ENCODE measurements around the gene NRCAM. TPM values are rescaled to one million over a fixed set of nuclear protein-coding genes. Genes with fewer than 3 reads are reported as not detected.

NRCAM gene
- total RNA-seq, 1 donor from 2014 or later, result 11.0 TPM

DNA sequence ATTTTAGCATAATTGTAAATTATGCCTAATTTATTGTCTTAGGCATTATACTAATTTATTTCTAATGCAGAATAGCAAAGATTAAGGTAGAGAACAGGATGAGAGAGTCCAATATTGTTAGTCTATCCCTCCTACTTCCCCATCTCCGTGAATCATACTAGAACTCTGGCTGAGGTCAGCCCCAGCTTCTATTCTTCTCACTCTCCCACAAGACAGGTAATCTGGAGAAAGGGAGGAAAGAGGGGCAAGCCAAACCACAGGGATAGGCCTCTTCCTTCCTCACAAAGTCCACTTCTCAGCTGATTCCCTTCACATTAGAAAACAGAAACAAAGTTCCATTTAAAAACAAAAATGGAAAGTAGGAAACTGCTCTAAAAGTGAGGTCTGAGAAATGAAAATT lies 208.6 kb downstream of the NRCAM start:
- no peak for DNase-seq (ENCODE audit: low read depth)
- TF ChIP-seq, protein P1, sequence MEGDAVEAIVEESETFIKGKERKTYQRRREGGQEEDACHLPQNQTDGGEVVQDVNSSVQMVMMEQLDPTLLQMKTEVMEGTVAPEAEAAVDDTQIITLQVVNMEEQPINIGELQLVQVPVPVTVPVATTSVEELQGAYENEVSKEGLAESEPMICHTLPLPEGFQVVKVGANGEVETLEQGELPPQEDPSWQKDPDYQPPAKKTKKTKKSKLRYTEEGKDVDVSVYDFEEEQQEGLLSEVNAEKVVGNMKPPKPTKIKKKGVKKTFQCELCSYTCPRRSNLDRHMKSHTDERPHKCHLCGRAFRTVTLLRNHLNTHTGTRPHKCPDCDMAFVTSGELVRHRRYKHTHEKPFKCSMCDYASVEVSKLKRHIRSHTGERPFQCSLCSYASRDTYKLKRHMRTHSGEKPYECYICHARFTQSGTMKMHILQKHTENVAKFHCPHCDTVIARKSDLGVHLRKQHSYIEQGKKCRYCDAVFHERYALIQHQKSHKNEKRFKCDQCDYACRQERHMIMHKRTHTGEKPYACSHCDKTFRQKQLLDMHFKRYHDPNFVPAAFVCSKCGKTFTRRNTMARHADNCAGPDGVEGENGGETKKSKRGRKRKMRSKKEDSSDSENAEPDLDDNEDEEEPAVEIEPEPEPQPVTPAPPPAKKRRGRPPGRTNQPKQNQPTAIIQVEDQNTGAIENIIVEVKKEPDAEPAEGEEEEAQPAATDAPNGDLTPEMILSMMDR (conservative IDR thresholded peaks at IDR 0.05; ENCODE audit: low read depth, low read length), result no peak
- H3K4me3 ChIP-seq (ENCODE audit: low read depth, low read length), result no peak overlapping the region

DNA sequence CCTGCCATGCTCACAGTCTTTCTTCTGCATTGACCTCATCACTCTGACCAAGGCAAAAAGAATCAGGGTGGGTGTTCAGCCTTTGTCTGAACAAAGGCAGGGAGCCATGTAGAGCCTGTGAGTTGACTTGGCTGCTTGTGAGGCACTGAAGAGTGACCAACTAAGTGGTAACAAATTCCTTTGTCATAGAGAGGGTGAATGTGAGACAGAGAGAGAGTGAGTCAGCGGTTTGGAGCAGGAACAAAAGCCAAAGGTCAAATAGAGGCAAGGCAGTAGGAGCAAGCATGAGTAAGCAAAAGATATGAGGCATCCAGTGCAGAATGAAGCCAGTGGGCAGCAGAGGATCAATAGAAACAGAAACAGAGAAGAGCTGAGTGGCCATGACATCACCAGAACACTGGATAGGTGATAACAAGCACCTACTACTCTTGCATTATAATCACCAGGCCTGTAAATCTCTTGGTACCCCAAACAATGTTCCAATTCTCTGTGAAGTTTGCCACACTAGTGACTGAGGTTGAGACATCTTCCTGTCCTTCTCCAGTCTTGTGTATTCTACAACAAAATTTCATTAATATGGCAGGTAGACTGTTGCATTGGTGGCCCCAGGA lies 209.9 kb downstream of the NRCAM start:
- no peak overlapping the region for H3K4me3 ChIP-seq (ENCODE audit: low read depth, low read length)
- TF ChIP-seq, protein P1 (conservative IDR thresholded peaks at IDR 0.05; ENCODE audit: low read depth, low read length), result peak; percentile 62
- peak; percentile 100 for DNase-seq (ENCODE audit: low read depth)

DNA sequence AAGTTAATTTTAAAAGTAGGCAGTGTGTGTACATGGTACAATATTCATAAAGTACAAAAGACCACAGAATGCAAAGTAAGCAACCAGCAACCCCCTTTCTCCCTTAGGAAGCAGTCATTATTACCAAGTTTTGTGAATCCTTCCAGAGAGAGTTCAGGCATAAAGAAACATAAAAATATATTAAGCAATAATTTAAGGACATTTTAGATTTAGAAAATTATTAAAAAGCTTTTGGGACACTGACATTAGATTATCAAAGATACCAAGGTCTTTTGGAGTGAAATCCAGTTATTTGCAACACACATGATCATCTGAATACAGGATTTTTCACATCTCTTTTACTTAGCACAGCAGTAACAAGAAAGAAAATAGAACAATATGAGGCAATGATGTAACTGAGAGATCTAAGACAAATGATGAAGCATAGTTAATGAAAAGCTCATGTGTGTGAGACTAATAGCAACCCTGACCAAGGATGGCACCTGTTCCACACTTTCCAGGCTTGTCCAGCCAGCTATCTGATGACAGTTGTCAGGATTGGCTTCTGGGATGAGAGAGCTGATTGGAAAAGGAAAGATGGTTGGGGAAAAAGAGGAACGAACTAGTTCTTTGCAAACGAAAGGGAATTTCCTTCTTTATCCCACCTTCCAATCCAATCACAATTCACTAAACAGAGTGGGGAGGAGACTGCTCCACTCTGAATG lies 210.6 kb downstream of the NRCAM start:
- DNase-seq (ENCODE audit: low read depth), result no peak
- TF ChIP-seq, protein P1 (conservative IDR thresholded peaks at IDR 0.05; ENCODE audit: low read depth, low read length), result no peak
- peak overlapping the region; percentile 37 for H3K4me3 ChIP-seq (ENCODE audit: low read depth, low read length)

DNA sequence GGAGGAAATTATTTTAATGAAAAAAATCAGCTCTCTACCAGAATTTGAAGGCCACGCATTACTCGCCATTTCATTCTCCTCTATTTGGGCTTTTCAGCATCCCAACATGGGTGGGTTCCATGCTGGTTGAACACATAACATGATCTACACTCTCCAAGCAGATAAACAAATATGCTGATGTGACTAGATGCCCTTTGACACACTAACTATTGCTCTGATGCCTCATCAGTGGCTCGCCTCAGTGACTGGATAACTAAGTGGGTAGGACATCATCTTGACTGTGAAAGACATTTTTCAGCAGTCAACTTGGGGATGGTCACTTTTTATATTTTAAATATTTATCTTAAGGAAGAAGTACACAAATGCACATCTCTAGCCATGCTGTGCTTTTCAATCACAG lies 212.1 kb downstream of the NRCAM start:
- DNase-seq (ENCODE audit: low read depth), result no peak
- TF ChIP-seq, protein P1 (conservative IDR thresholded peaks at IDR 0.05; ENCODE audit: low read depth, low read length), result no peak
- H3K4me3 ChIP-seq (ENCODE audit: low read depth, low read length), result no peak overlapping the region

DNA sequence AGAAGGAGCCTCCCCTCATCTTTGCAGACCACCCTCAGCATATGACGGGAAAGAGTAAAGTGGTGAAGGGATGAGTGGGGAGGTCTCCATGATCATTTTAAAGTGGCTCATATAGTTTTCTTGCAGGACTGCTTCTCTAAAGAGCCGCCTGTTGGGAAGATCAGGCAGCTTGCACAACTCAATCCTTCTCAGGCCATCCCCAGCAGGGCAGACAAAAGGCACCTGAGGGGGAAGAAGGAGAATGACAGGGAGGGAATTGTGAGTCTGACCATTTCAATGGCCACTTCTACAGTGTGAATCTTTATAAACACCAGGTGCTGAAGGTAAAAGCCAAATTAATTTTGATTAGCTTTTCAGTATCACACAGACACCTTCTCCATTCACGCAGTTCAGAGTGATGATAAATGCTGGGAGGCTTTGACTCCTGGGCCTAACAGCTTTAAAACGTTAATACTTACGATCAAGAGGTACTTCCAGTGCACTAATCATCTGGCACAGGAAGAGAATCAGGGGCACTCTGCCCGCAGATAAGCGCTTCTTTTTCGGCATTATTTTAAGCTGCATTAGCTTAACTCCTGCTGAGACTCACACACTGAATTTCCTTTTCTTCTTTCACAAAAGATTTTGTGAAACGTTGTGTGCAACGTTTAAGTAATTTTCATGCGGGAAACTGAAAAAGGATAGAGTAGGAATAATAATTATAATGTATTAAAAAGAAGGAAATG lies 216.6 kb downstream of the NRCAM start:
- no peak for DNase-seq (ENCODE audit: low read depth)
- TF ChIP-seq, protein P1 (conservative IDR thresholded peaks at IDR 0.05; ENCODE audit: low read depth, low read length), result no peak

DNA sequence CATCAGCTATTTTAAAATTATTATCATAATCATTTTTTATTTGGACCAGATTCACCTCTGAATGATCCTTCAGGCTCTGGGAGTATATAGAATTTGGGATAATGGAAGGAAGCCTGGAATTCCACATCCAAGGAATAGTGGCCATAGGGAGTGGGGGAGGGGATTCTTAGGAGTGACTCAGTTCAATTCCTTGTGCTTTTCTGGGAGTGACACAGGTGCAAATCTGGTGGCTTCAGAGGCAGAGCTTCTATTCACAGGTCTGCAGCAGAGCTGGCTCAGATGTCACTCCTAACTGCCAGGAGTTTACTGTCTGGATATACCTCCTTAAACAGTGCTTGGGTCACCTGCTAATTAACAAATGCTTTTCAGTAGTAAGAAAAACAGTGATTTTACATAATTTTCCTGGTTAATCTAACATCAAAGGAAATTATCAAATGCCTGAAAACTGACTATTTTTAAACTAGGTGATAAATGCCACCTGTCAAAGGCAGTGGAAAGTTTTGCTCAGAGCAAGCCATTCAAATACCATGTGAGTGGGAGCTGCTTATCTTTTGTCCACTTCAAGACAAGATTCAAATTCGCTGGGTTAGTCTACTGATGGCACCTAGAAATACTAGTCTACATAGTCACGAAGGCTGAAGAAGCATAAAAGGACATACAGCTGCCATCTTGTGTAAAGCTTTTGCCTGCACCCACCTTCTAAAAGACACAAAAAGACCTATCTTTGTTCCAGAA lies 219.4 kb downstream of the NRCAM start:
- no peak overlapping the region for H3K4me3 ChIP-seq (ENCODE audit: low read depth, low read length)
- no peak for DNase-seq (ENCODE audit: low read depth)
- TF ChIP-seq, protein P1 (conservative IDR thresholded peaks at IDR 0.05; ENCODE audit: low read depth, low read length), result no peak

More for the DNA sequence above, 216.6 kb downstream of the NRCAM start:
- H3K4me3 ChIP-seq (ENCODE audit: low read depth, low read length), result no peak overlapping the region

Data from epithelial cell of proximal tubule (primary cell).